ENCODE measurements around the gene KLC1.

KLC1 gene

GRCh38 chr14:103695296-103696069, 66.5 kb downstream of the KLC1 start:
- Mint-ChIP-seq H3K9me3 (no peaks in the 10 kb centered on the region), H3K27ac (no peak overlapping the region), H3K4me1 (ENCODE audit: low read depth) (peaks cover 14% of the 10 kb centered on the region), H3K36me3 (ENCODE audit: low read depth) (peaks cover 100% of the 10 kb centered on the region), H3K4me3 (no peak overlapping the region), H3K27me3 (no peaks in the 10 kb centered on the region)
- intact Hi-C loops (cut with micrococcal nuclease), result no loop called here

GRCh38 chr14:103696070-103696402, 67.0 kb downstream of the KLC1 start:
- intact Hi-C loops (cut with micrococcal nuclease), result no loop called here
- H3K4me1 Mint-ChIP-seq (ENCODE audit: low read depth), result peaks cover 14% of the 10 kb centered on the region
- H3K27ac Mint-ChIP-seq, result peak overlapping the region; percentile 15

GRCh38 chr14:103696466-103697071, 67.6 kb downstream of the KLC1 start:
- no peaks in the 10 kb centered on the region for H3K9me3 Mint-ChIP-seq
- H3K27ac Mint-ChIP-seq, result peak overlapping the region; percentile 15
- H3K4me1 Mint-ChIP-seq (ENCODE audit: low read depth), result peaks cover 16% of the 10 kb centered on the region
- intact Hi-C loops (cut with micrococcal nuclease), result no loop called here
- peak overlapping the region; percentile 17 for H3K4me3 Mint-ChIP-seq
- H3K36me3 Mint-ChIP-seq (ENCODE audit: low read depth), result peaks cover 100% of the 10 kb centered on the region
- H3K27me3 Mint-ChIP-seq, result no peaks in the 10 kb centered on the region

More at GRCh38 chr14:103696070-103696402, 67.0 kb downstream of the KLC1 start:
- no peaks in the 10 kb centered on the region for H3K9me3 Mint-ChIP-seq
- no peak overlapping the region for H3K4me3 Mint-ChIP-seq
- H3K36me3 Mint-ChIP-seq (ENCODE audit: low read depth), result peaks cover 100% of the 10 kb centered on the region
- H3K27me3 Mint-ChIP-seq, result no peaks in the 10 kb centered on the region

- intact Hi-C loops (cut with micrococcal nuclease), result no loop called here
- H3K27ac Mint-ChIP-seq, result peak overlapping the region; percentile 15
- no peaks in the 10 kb centered on the region for H3K9me3 Mint-ChIP-seq
- no peak overlapping the region for H3K4me3 Mint-ChIP-seq
- H3K4me1 Mint-ChIP-seq (ENCODE audit: low read depth), result peaks cover 23% of the 10 kb centered on the region
- no peaks in the 10 kb centered on the region for H3K27me3 Mint-ChIP-seq
- peaks cover 100% of the 10 kb centered on the region for H3K36me3 Mint-ChIP-seq (ENCODE audit: low read depth)
Observed at GRCh38 chr14:103697206-103697602, 68.2 kb downstream of the KLC1 start.

GRCh38 chr14:103697603-103698379, 68.8 kb downstream of the KLC1 start:
- no peak overlapping the region for H3K4me3 Mint-ChIP-seq
- no peak overlapping the region for H3K27ac Mint-ChIP-seq
- no peaks in the 10 kb centered on the region for H3K27me3 Mint-ChIP-seq
- intact Hi-C loops (cut with micrococcal nuclease), result no loop called here
- no peaks in the 10 kb centered on the region for H3K9me3 Mint-ChIP-seq
- peaks cover 27% of the 10 kb centered on the region for H3K4me1 Mint-ChIP-seq (ENCODE audit: low read depth)
- H3K36me3 Mint-ChIP-seq (ENCODE audit: low read depth), result peaks cover 100% of the 10 kb centered on the region

GRCh38 chr14:103698380-103699260, 69.6 kb downstream of the KLC1 start:
- intact Hi-C loops (cut with micrococcal nuclease), result no loop called here
- no peak overlapping the region for H3K27ac Mint-ChIP-seq
- H3K9me3 Mint-ChIP-seq, result no peaks in the 10 kb centered on the region
- peaks cover 36% of the 10 kb centered on the region for H3K4me1 Mint-ChIP-seq (ENCODE audit: low read depth)
- H3K27me3 Mint-ChIP-seq, result no peaks in the 10 kb centered on the region
- H3K4me3 Mint-ChIP-seq, result no peak overlapping the region
- H3K36me3 Mint-ChIP-seq (ENCODE audit: low read depth), result peaks cover 100% of the 10 kb centered on the region

- intact Hi-C loops (cut with micrococcal nuclease), result no loop called here
- Mint-ChIP-seq H3K27me3 (no peaks in the 10 kb centered on the region), H3K27ac (peak overlapping the region; percentile 42), H3K9me3 (no peaks in the 10 kb centered on the region), H3K4me3 (no peak overlapping the region), H3K36me3 (ENCODE audit: low read depth) (peaks cover 100% of the 10 kb centered on the region), H3K4me1 (ENCODE audit: low read depth) (peaks cover 42% of the 10 kb centered on the region)
Observed at GRCh38 chr14:103699261-103699661, 70.2 kb downstream of the KLC1 start.

- peaks cover 100% of the 10 kb centered on the region for H3K36me3 Mint-ChIP-seq (ENCODE audit: low read depth)
- H3K4me1 Mint-ChIP-seq (ENCODE audit: low read depth), result peaks cover 51% of the 10 kb centered on the region
- H3K9me3 Mint-ChIP-seq, result no peaks in the 10 kb centered on the region
- H3K4me3 Mint-ChIP-seq, result no peak overlapping the region
- H3K27ac Mint-ChIP-seq, result peak overlapping the region; percentile 42
- H3K27me3 Mint-ChIP-seq, result no peaks in the 10 kb centered on the region
- intact Hi-C loops (cut with micrococcal nuclease), result no loop called here
Observed at GRCh38 chr14:103699901-103700752, 71.1 kb downstream of the KLC1 start.

- intact Hi-C loops (cut with micrococcal nuclease), result no loop called here
- no peaks in the 10 kb centered on the region for H3K9me3 Mint-ChIP-seq
- peaks cover 53% of the 10 kb centered on the region for H3K4me1 Mint-ChIP-seq (ENCODE audit: low read depth)
- no peak overlapping the region for H3K4me3 Mint-ChIP-seq
- peaks cover 100% of the 10 kb centered on the region for H3K36me3 Mint-ChIP-seq (ENCODE audit: low read depth)
- H3K27me3 Mint-ChIP-seq, result no peaks in the 10 kb centered on the region
- H3K27ac Mint-ChIP-seq, result no peak overlapping the region
Observed at GRCh38 chr14:103700753-103701490, 71.9 kb downstream of the KLC1 start.

- Mint-ChIP-seq H3K9me3 (no peaks in the 10 kb centered on the region), H3K4me1 (ENCODE audit: low read depth) (peaks cover 43% of the 10 kb centered on the region), H3K27ac (no peak overlapping the region), H3K27me3 (no peaks in the 10 kb centered on the region), H3K4me3 (no peak overlapping the region), H3K36me3 (ENCODE audit: low read depth) (peaks cover 100% of the 10 kb centered on the region)
- intact Hi-C loops (cut with micrococcal nuclease), result no loop called here
Observed at GRCh38 chr14:103702095-103702494, 73.1 kb downstream of the KLC1 start.

GRCh38 chr14:103702497-103703432, 73.8 kb downstream of the KLC1 start:
- peaks cover 43% of the 10 kb centered on the region for H3K4me1 Mint-ChIP-seq (ENCODE audit: low read depth)
- no peaks in the 10 kb centered on the region for H3K27me3 Mint-ChIP-seq
- peak overlapping the region; percentile 28 for H3K27ac Mint-ChIP-seq
- H3K36me3 Mint-ChIP-seq (ENCODE audit: low read depth), result peaks cover 100% of the 10 kb centered on the region
- H3K4me3 Mint-ChIP-seq, result no peak overlapping the region
- intact Hi-C loops (cut with micrococcal nuclease), result no loop called here
- no peaks in the 10 kb centered on the region for H3K9me3 Mint-ChIP-seq
